Dedifferentiated amniotic fluid mesenchymal stem cell (primary cell): ENCODE data around the gene EYA2.
"Not testable (repeated sequence)": the region's sequence is repeated elsewhere in the genome, so short reads cannot be mapped to it uniquely, and the experiment has no call there.

ENCODE experiments used
- DNase-seq: peaks from one replicate; pipeline ENCODE4 v3.0.0-alpha.2; 2016; ENCODE audit errors: extremely low spot score

Gene EYA2

GRCh38 chr20:46930640-46931339, 36.1 kb downstream of the EYA2 start:
- DNase-seq, result no peak

- no peak for DNase-seq
These were observed 37.1 kb downstream of the EYA2 start for GRCh38 chr20:46931699-46932098.

GRCh38 chr20:46932439-46932838, 37.8 kb downstream of the EYA2 start:
- not testable (repeated sequence) for DNase-seq

GRCh38 chr20:46933150-46933549, 38.5 kb downstream of the EYA2 start:
- DNase-seq, result no peak

GRCh38 chr20:46934746-46935287, 40.2 kb downstream of the EYA2 start:
- DNase-seq, result no peak

GRCh38 chr20:46935394-46936017, 40.9 kb downstream of the EYA2 start:
- DNase-seq, result no peak

GRCh38 chr20:46936415-46937156, 41.9 kb downstream of the EYA2 start:
- no peak for DNase-seq

GRCh38 chr20:46937157-46937523, 42.5 kb downstream of the EYA2 start:
- DNase-seq, result no peak

GRCh38 chr20:46937533-46938226, 43.0 kb downstream of the EYA2 start:
- DNase-seq, result no peak

- no peak for DNase-seq
These were observed 43.8 kb downstream of the EYA2 start for GRCh38 chr20:46938434-46938833.

GRCh38 chr20:46939031-46939965, 44.7 kb downstream of the EYA2 start:
- no peak for DNase-seq

GRCh38 chr20:46940616-46941015, 46.0 kb downstream of the EYA2 start:
- DNase-seq, result no peak

- DNase-seq, result no peak
These were observed 46.8 kb downstream of the EYA2 start for GRCh38 chr20:46941404-46941803.

GRCh38 chr20:46943861-46944591, 49.4 kb downstream of the EYA2 start:
- no peak for DNase-seq

GRCh38 chr20:46945465-46945864, 50.8 kb downstream of the EYA2 start:
- DNase-seq, result no peak

GRCh38 chr20:46946181-46946624, 51.6 kb downstream of the EYA2 start:
- DNase-seq, result no peak

GRCh38 chr20:46946796-46947195, 52.2 kb downstream of the EYA2 start:
- DNase-seq, result no peak

GRCh38 chr20:46948081-46948480, 53.4 kb downstream of the EYA2 start:
- no peak for DNase-seq

- no peak for DNase-seq
These were observed 56.8 kb downstream of the EYA2 start for GRCh38 chr20:46951405-46951804.

- DNase-seq, result no peak
These were observed 57.3 kb downstream of the EYA2 start for GRCh38 chr20:46951840-46952497.
